Psoas muscle (tissue), 8 donors: Measurements from ENCODE around the gene CCDC187. TPM values are rescaled to one million over a fixed set of nuclear protein-coding genes. Genes with fewer than 3 reads are reported as not detected.
A peak's percentile ranks its signal among the peaks of the same experiment; 100 is the strongest.

Source experiments
- ATAC-seq, 4 donors: fragments of 200-7000 bp; cut with Tn5 transposase; one replicate each; pipeline ENCODE4 v1.9.1; 2020; ENCODE audit warnings: moderate library complexity in 3 of 4, mild to moderate bottlenecking in 2 of 4
- DNase-seq, 2 donors: peaks; one replicate each; pipeline ENCODE4 v3.0.0-alpha.2; 2020
- H3K27ac ChIP-seq: fragments of 200-600 bp; one replicate; pipeline ENCODE4 v1.8.0; 2022
- H3K27me3 ChIP-seq, 3 donors: fragments of 200-600 bp in 1 of 3; one replicate each; pipeline versions ENCODE4 v1.6.1 to v1.8.0; 2013 to 2022; ENCODE audit warnings: low read length in 2 of 3, mild to moderate bottlenecking in 2 of 3, moderate library complexity in 1 of 3; ENCODE audit not compliant: insufficient read depth in 3 of 3
- H3K36me3 ChIP-seq, 2 donors: fragments of 200-600 bp in 1 of 2; one replicate each; pipeline versions ENCODE4 v1.6.1 to v1.8.0; 2013 to 2022; ENCODE audit warnings: low read depth in 1 of 2, mild to moderate bottlenecking in 1 of 2, moderate library complexity in 1 of 2; ENCODE audit not compliant: insufficient read depth in 1 of 2
- H3K4me1 ChIP-seq: fragments of 200-600 bp; one replicate; pipeline ENCODE4 v1.8.0; 2022
- H3K4me3 ChIP-seq: fragments of 200-600 bp; one replicate; pipeline ENCODE4 v1.8.0; 2022; ENCODE audit warnings: mild to moderate bottlenecking
- H3K9me3 ChIP-seq: fragments of 200-600 bp; one replicate; pipeline ENCODE4 v1.8.0; 2022
- WGBS, 3 donors: extraction: QIAGEN DNeasy Blood & Tissue Kit; methylation state at CpG; one replicate each; pipeline versions ENCODE4 v1.1.6 to v1.1.7; 2013; 5-methylcytosine and 5-hydroxymethylcytosine counted together
- intact Hi-C, 2 donors: fragments of 100-400 bp; cut with DNase I; formaldehyde crosslinking; loops; one replicate each; pipeline versions ENCODE4 v1.11.0 to v1.14.2; 2022
- polyA plus RNA-seq, 3 donors: library from polyadenylated mRNA; stranded (reverse); fragments of 200-250 nt; gene quantifications; one replicate each; pipeline ENCODE4 v1.2.3, GENCODE V29; 2013
- total RNA-seq, 4 donors: library from RNA; stranded (reverse); fragmentation: NEBNext Ultra II Directional in 2 of 4; extraction: Animal tissue kit (Norgen Biotek cat#: 25700) in 2 of 4; gene quantifications; one replicate each; pipeline versions ENCODE4 v1.2.1 to v1.2.4, GENCODE V29; 2021 to 2023
- TF ChIP-seq, protein P1 (sequence below): fragments of 200-600 bp; IDR thresholded peaks from one replicate; pipeline ENCODE4 v1.8.0; 2022; ENCODE audit warnings: antibody characterized with exemption
- donor health status: healthy with polysubstance abuse.
- donor health status: DM: no; HTN: no; CAD: no; lungs with moderate emphysema.
- donor health status: Bipolar disorder and iron deficiency.
- donor health status: healthy.
- donor health status: DM: yes; HTN: yes; CAD: no.
- donor health status: DM: no; HTN: no; CAD: no.
- donor health status: DM: no; HTN: no; CAD: no.
- donor health status: DM: yes; HTN: yes; CAD: no.

The CCDC187 gene
- total and polyA plus RNA-seq, 7 donors: not detected

DNA sequence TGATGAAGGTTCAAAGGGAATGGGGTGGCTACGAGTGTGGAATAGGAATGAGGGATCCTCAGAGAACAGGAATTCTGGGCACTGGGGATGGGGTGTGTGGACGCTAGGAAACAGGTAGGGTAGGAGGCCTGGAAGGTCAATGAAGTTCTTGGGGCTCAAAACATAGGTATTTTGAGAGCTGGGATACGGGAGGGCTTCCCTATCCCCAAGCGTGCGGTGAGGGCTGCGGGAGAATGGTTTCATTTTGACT lies 59.0 kb downstream of the CCDC187 start:
- ATAC-seq (no peak), DNase-seq (no peak)
- intact Hi-C loops: no loop called here
- H3K9me3 ChIP-seq: no peaks in the 10 kb centered on the region
- WGBS, 3 donors: 0 to 3% (median 2%) methylated on average over 6 of the region's 6 CpGs
- TF ChIP-seq, protein P1, sequence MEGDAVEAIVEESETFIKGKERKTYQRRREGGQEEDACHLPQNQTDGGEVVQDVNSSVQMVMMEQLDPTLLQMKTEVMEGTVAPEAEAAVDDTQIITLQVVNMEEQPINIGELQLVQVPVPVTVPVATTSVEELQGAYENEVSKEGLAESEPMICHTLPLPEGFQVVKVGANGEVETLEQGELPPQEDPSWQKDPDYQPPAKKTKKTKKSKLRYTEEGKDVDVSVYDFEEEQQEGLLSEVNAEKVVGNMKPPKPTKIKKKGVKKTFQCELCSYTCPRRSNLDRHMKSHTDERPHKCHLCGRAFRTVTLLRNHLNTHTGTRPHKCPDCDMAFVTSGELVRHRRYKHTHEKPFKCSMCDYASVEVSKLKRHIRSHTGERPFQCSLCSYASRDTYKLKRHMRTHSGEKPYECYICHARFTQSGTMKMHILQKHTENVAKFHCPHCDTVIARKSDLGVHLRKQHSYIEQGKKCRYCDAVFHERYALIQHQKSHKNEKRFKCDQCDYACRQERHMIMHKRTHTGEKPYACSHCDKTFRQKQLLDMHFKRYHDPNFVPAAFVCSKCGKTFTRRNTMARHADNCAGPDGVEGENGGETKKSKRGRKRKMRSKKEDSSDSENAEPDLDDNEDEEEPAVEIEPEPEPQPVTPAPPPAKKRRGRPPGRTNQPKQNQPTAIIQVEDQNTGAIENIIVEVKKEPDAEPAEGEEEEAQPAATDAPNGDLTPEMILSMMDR: no peak
- no peaks in the 10 kb centered on the region for H3K27me3 ChIP-seq
- peak overlapping the region; percentile 88 for H3K4me3 ChIP-seq
- H3K4me1 ChIP-seq: peaks cover 18% of the 10 kb centered on the region
- H3K27ac ChIP-seq: no peak overlapping the region
- no peaks in the 10 kb centered on the region for H3K36me3 ChIP-seq

DNA sequence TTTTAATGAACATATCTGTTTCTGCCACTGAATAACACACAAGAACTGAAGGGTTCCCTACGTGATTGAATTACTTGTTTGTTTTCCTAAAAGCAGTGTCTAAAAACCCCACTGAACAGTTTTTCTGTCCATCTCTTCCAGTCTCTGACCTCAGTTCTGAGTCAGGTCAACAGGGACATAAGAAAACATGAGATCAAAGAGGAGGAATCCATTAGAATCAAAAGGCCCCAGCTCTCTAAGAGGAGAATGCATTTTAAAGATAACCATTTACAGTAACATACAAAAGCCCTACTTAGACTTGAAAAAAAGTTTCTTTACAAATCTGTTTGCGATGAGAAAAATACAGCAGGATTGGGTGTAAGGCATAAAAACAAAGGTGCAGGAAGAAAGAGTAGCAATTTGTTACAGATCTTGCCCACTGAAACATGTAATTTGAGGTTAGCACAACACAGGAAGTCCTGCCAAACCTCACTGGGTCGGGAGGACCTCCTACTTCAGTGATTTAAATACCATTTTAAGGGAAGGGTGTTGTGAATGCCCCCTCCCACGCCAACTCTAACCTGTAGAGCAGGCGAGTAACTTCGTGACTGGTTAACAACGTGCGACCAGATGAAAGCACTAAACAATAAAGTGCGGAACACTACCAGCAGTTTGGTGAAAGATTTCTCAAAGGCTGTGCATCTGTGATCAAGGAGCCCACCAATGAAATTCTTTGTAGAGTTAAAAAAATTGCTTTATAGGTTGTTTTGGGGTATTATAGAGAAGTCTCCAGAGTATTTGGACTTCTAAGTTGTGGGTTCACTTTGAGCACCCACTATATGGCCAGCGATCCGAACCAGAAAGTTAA lies 59.5 kb downstream of the CCDC187 start:
- TF ChIP-seq, protein P1: no peak
- H3K4me3 ChIP-seq: peak overlapping the region; percentile 88
- WGBS, 3 donors: 38 to 44% (median 43%) methylated on average over 11 of the region's 11 CpGs
- ATAC-seq (no peak), DNase-seq (no peak)
- no peaks in the 10 kb centered on the region for H3K36me3 ChIP-seq
- intact Hi-C loops: no loop called here
- peaks cover 23% of the 10 kb centered on the region for H3K4me1 ChIP-seq
- no peaks in the 10 kb centered on the region for H3K9me3 ChIP-seq
- H3K27me3 ChIP-seq: no peaks in the 10 kb centered on the region
- H3K27ac ChIP-seq: no peak overlapping the region

DNA sequence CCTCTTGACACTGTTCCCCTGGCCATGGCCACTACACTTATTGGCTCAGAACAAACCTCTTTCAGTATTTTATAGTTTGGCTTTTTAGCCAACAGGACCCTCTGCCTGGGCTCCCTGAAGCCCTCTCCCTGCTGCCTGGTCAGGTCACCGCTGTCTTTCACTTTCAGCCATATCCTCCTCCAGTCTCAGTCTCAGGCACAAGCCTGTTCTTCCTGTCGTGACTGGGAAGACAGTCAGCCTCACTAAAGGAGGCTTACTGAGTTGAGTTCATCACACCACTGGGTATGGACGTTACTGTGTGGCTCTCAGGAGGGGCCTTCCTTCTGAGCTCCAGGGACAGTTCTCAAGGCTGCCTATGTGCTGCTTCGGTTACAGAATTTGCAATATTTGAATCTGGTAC lies 60.3 kb downstream of the CCDC187 start:
- 76 to 78% (median 77%) methylated on average over 4 of the region's 4 CpGs for WGBS, 3 donors
- Histone ChIP-seq H3K4me3 (no peak overlapping the region), H3K4me1 (peaks cover 23% of the 10 kb centered on the region), H3K9me3 (no peaks in the 10 kb centered on the region), H3K27me3 (no peaks in the 10 kb centered on the region), H3K36me3 (no peaks in the 10 kb centered on the region), H3K27ac (no peak overlapping the region)
- no peak for ATAC-seq
- TF ChIP-seq, protein P1: no peak
- intact Hi-C loops: no loop called here
- DNase-seq: no peak

DNA sequence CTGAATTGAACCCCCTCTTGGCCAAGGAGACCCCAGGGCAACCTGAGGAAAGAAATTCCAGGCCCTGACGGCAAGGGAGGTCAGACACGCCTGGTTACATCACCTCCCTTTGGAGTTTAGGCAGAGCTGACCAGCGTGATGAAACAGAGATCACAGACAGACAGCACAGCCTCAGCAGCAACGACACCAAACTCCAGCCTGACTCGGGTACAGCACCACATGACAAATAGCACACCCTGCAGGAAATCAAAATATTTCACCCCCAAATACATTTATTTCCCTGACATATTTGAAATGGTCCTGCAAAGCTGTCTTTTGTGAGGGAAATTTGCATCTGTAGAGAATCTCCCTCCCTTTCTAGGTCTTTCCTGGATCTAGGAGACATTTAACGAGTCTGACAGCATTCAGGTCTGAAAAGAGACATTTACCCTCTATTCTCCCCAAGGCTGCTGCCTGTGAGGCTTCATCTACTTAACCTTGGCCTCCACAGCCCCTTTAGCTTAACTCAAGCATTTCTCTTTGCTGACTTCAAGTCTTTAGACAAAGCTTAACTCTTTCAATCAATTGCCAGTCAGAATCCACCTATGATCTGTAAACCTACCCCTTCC lies 60.9 kb downstream of the CCDC187 start:
- intact Hi-C loops: no loop called here
- Histone ChIP-seq H3K27ac (no peak overlapping the region), H3K27me3 (no peaks in the 10 kb centered on the region), H3K36me3 (no peaks in the 10 kb centered on the region), H3K4me3 (no peak overlapping the region), H3K9me3 (no peaks in the 10 kb centered on the region), H3K4me1 (peaks cover 23% of the 10 kb centered on the region)
- ATAC-seq (no peak), DNase-seq (no peak)
- WGBS, 3 donors: 68 to 76% (median 73%) methylated on average over 6 of the region's 6 CpGs
- TF ChIP-seq, protein P1: no peak
